Measurements from ENCODE around the gene PTCH1.

PTCH1 gene

DNA sequence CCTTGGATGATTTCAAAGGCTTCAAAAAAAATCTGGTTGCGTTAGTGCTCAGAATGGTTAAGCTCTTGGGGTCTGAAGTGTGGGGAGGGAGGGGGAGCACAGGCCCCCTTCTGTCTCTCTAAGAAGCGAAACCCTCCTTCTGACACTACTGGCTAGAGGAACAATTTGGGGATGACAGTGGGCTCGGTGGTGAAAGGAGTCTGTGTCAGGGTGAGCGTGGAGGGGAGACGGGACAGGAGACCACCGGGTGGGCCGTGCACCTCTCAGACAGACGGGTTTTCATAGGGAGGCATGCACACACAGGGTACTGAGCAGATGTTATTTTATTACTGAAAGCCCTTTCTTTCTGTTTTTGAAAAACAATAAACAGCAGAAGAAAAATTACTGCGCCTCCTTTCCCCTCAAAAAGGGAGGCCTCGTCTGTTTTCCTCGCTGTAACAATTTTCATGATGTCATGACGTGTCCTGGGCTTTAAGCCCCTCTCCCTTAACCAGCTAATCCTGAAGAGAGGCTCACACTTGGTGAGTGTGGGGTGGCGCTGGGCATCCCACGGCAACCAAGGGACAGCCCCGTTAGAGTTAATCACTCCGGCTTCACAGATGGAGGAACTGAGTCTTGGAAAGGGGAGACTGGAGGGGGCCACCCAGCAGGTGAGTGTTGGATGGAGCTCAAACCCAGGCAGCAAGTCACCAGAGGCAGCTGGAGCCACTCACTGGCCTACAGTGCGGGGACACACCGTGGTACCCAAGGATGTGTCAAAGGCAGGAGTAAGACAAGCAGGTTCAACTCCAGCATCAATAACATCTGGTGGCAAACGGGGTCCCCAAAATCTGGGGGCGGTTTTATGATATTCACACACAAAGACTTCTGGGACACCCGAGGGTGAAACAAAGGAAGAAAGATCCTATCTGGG is 53.4 kb downstream of the PTCH1 start:
- Histone ChIP-seq H3K36me3 (peaks cover 67% of the 10 kb centered on the region), H3K27ac (peak overlapping the region; percentile 83), H3K9me3 (ENCODE audit: severe bottlenecking) (no peaks in the 10 kb centered on the region), H3K4me3 (ENCODE audit: low read depth, low read length) (peak overlapping the region; percentile 38), H3K27me3 (ENCODE audit: insufficient read depth, low read depth, severe bottlenecking) (no peaks in the 10 kb centered on the region)
- DNase-seq: peak; percentile 56
- TF ChIP-seq, protein P1, sequence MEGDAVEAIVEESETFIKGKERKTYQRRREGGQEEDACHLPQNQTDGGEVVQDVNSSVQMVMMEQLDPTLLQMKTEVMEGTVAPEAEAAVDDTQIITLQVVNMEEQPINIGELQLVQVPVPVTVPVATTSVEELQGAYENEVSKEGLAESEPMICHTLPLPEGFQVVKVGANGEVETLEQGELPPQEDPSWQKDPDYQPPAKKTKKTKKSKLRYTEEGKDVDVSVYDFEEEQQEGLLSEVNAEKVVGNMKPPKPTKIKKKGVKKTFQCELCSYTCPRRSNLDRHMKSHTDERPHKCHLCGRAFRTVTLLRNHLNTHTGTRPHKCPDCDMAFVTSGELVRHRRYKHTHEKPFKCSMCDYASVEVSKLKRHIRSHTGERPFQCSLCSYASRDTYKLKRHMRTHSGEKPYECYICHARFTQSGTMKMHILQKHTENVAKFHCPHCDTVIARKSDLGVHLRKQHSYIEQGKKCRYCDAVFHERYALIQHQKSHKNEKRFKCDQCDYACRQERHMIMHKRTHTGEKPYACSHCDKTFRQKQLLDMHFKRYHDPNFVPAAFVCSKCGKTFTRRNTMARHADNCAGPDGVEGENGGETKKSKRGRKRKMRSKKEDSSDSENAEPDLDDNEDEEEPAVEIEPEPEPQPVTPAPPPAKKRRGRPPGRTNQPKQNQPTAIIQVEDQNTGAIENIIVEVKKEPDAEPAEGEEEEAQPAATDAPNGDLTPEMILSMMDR (IDR thresholded peaks at IDR 0.05; ENCODE audit: low read depth, low read length): no peak

DNA sequence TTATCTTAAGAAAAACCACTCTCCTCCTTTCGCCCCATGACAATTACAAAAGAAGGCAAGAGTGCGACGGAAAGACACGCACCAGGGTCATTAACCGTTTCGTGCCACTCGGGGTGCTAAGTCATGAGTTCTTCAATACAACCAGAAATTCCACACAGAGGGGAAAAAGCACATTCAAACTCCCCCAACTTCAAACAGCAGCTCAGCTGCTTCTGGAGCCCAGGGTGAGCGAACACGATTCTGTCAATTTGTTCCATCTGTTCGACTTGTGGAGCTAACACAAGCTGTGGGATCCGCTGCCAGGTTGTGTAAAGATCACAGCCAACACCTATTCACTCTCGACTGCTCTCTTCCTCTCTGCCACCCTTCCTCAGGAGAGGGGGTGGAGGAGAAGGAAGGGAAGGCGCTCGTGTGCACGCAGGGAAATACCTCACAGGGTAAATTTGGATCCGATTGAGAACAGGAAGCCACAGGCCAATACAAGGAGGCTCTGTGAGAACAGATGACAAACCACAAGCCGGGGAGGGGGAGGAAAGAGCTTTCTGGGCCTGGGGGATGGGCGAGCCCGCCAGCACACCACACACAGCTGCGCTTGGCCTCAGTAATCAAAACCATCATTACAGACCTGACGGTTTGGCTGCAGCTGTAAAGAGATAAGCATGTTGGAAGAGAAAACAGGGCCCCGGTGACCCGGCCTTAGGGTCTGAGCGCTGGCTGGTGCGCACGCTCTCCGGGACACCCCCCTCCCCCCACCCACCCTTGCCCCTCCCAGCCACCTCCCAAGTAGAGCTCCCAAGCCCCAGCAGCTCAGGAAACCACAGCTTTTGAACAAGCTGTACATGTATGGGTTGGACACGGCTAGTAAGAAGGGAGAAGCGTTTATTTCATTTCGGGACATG is 54.3 kb downstream of the PTCH1 start:
- peak; percentile 84 for DNase-seq
- Histone ChIP-seq H3K36me3 (peaks cover 63% of the 10 kb centered on the region), H3K4me3 (ENCODE audit: low read depth, low read length) (peak overlapping the region; percentile 38), H3K9me3 (ENCODE audit: severe bottlenecking) (no peaks in the 10 kb centered on the region), H3K27ac (peak overlapping the region; percentile 83), H3K27me3 (ENCODE audit: insufficient read depth, low read depth, severe bottlenecking) (no peaks in the 10 kb centered on the region)
- TF ChIP-seq, protein P1 (IDR thresholded peaks at IDR 0.05; ENCODE audit: low read depth, low read length): no peak

DNA sequence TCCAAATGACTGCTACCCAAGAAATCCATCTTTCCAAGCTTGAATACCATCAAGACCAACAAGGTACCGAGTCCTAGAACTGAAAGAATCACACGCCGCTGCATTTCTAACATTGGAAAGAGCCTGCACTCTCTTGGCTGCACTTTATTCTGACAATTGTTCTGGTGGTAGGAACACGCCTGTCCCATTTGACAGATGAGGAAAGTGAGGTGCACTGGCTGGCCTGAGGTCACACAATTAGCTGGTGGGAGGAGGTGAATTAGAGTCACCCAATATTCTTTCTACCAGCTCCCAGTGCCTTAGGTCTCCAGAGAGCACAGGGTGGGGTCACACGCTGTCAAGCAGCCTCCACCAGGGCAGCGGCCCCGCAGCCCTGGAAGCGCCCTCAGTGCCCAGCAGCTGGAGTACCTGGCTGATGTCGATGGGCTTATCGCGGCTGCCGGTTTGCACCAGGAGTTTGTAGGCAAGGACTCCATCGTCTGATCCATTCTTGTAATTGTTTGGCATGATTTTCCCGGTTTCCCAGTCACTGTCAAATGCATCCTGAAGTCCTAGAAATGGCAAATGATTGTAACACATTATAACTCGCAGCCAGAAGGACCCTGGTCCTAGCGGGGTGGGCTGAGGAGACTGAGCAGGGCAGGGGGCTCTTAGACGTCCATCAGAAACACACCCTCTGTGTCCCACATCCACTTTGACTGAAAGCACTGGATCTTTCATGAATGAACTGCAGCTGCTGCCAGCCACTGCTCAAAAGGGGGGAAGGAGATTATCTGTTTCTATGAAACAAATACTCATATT is 55.1 kb downstream of the PTCH1 start:
- H3K27ac ChIP-seq: peak overlapping the region; percentile 83
- H3K4me3 ChIP-seq (ENCODE audit: low read depth, low read length): no peak overlapping the region
- no peaks in the 10 kb centered on the region for H3K27me3 ChIP-seq (ENCODE audit: insufficient read depth, low read depth, severe bottlenecking)
- H3K9me3 ChIP-seq (ENCODE audit: severe bottlenecking): no peaks in the 10 kb centered on the region
- H3K36me3 ChIP-seq: peaks cover 58% of the 10 kb centered on the region
- TF ChIP-seq, protein P1 (IDR thresholded peaks at IDR 0.05; ENCODE audit: low read depth, low read length): no peak
- DNase-seq: no peak

DNA sequence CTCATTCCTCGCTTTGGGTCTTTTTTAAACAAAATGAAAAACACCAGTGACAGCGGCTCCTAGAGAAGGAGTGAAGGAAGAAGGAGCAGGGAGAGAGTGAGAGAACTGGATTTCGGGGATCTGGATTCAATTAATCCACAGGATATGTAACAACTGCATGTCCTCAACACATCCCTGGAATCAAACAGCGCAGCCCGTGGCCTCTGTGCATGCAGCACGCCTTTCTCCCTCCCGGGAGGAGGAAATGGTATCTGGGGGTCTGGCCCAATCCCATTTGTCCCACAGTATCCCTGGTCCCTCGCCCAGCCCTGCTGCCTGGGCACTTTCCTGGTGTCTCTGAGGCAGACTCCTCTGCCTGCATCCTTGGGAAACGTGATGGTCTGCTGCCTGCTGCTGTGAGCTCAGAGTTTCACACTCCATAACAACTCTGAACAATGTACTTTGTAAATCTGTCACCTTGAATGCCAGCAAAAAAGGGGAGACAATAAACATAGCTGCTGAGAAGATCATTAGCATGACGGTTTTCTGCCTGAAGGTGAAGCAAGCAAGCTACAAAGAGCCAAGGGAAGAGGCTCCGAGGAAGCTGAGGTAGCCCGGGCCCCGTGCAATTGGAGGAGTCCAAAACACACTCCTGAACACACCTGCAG is 56.1 kb downstream of the PTCH1 start:
- no peak overlapping the region for H3K4me3 ChIP-seq (ENCODE audit: low read depth, low read length)
- H3K27ac ChIP-seq: no peak overlapping the region
- TF ChIP-seq, protein P1 (IDR thresholded peaks at IDR 0.05; ENCODE audit: low read depth, low read length): no peak
- no peaks in the 10 kb centered on the region for H3K27me3 ChIP-seq (ENCODE audit: insufficient read depth, low read depth, severe bottlenecking)
- H3K36me3 ChIP-seq: peaks cover 58% of the 10 kb centered on the region
- no peaks in the 10 kb centered on the region for H3K9me3 ChIP-seq (ENCODE audit: severe bottlenecking)
- DNase-seq: no peak
